NCI-H1436 (cell line): ENCODE data around the gene PDCD10.

ENCODE experiments used
- DNase-seq: peaks from one replicate; lab custom pipeline; 2025; lab: John Stamatoyannopoulos, UW

PDCD10 gene

GRCh38 chr3:167679526-167679925 is 55.2 kb downstream of the PDCD10 start:
- DNase-seq = no peak

GRCh38 chr3:167675848-167676247 is 58.8 kb downstream of the PDCD10 start:
- DNase-seq = no peak

- DNase-seq = no peak
Measured at GRCh38 chr3:167673221-167673620, 61.5 kb downstream of the PDCD10 start.

- no peak for DNase-seq
Measured at GRCh38 chr3:167671878-167672427, 62.7 kb downstream of the PDCD10 start.

- DNase-seq = no peak
Measured at GRCh38 chr3:167669699-167670098, 65.0 kb downstream of the PDCD10 start.

- no peak for DNase-seq
Measured at GRCh38 chr3:167668651-167669050, 66.0 kb downstream of the PDCD10 start.

- no peak for DNase-seq
Measured at GRCh38 chr3:167666563-167666962, 68.1 kb downstream of the PDCD10 start.

GRCh38 chr3:167662919-167663400 is 71.7 kb downstream of the PDCD10 start:
- no peak for DNase-seq

GRCh38 chr3:167657684-167658225 is 76.9 kb downstream of the PDCD10 start:
- no peak for DNase-seq

GRCh38 chr3:167656821-167657220 is 77.9 kb downstream of the PDCD10 start:
- no peak for DNase-seq

- DNase-seq = no peak
Measured at GRCh38 chr3:167653760-167654159, 80.9 kb downstream of the PDCD10 start, which contains the start of gene WDR49. Gene WDR49, minus strand, starts transcription at chr3:167653942. Its CDS starts 517 bp downstream, at chr3:167653425.

- no peak for DNase-seq
Measured at GRCh38 chr3:167653155-167653554, 81.5 kb downstream of the PDCD10 start.

- no peak for DNase-seq
Measured at GRCh38 chr3:167651826-167652225, 82.9 kb downstream of the PDCD10 start.

- no peak for DNase-seq
Measured at GRCh38 chr3:167650459-167650858, 84.2 kb downstream of the PDCD10 start.

- no peak for DNase-seq
Measured at GRCh38 chr3:167649746-167650145, 84.9 kb downstream of the PDCD10 start.

- DNase-seq = no peak
Measured at GRCh38 chr3:167644611-167645010, 90.1 kb downstream of the PDCD10 start.
